HUDEP-2 (cell line): Measurements from ENCODE around the gene FANCC.
"Not testable (repeated sequence)": the region's sequence is repeated elsewhere in the genome, so short reads cannot be mapped to it uniquely, and the experiment has no call there.

Experiments
- DNase-seq, 76 experiments: peaks; one replicate each; lab custom pipeline; 2025; ENCODE audit not compliant: unreplicated experiment in 76 of 76; lab: John Stamatoyannopoulos, UW

Gene FANCC

DNA sequence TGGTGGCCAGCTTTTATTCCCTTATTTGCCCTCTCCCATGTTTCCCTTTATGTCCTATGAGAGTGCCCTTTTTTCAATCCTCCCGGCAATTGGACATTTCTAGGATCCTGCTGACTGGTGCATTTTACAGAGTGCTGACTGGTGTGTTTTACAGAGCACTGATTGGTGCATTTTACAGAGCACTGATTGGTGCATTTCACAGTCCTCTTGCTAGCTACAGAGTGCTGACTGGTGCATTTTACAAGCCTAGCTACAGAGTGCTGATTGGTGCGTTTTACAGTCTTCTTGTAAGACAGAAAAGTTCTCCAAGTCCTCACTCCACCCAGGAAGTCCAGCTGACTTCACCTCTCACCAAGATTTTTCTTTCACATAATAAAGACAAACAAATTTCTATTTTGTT lies 15.4 kb upstream of the FANCC start:
- DNase-seq, result no peak

DNA sequence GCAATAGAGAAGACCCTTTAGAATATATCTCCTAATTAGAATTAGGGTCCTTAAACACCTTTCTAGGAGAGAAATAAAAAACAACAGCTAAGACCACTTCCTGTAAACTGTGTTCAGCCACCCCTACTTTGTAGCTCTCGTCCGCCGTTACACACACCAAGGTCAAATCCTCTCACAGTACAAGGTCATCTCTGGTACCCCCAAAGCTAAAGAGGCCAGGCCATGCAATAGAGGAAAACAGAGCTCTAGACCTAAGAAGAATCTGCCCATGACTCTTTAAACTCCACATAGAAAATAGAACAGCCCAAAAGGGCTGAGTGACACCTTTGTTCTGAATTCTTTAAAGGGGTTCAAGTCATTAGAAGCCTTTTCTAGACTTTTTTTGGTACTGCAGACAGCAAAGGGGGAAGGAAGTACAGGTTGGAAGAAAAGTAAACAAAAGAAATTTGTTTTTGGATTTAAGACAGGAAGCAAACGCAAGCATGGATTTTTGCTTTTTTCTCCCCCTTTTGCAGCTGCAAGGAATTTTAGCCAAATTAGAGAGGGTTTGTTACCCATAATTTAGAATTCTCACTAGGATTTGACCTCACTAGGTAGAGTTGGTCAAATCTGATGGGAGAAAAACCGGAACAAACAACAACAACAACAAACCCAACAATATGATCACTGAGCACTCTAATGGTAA lies 13.4 kb upstream of the FANCC start:
- no peak for DNase-seq

DNA sequence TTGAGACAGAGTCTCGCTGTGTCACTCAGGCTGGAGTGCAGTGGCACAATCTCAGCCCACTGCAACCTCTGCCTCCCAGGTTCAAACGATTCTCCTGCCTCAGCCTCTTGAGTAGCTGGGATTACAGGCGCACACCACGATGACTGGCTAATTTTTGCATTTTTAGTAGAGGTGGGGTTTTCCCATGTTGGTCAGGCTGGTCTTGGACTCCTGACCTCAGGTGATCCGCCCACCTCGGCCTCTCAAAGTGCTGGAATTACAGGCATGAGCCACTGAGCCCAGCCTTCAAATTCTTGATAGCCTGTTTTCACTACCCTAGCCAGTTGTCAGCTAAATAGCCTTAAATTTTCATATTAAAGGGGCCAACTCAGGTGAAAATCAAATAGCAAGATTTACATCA lies 11.6 kb upstream of the FANCC start:
- not testable (repeated sequence) for DNase-seq

DNA sequence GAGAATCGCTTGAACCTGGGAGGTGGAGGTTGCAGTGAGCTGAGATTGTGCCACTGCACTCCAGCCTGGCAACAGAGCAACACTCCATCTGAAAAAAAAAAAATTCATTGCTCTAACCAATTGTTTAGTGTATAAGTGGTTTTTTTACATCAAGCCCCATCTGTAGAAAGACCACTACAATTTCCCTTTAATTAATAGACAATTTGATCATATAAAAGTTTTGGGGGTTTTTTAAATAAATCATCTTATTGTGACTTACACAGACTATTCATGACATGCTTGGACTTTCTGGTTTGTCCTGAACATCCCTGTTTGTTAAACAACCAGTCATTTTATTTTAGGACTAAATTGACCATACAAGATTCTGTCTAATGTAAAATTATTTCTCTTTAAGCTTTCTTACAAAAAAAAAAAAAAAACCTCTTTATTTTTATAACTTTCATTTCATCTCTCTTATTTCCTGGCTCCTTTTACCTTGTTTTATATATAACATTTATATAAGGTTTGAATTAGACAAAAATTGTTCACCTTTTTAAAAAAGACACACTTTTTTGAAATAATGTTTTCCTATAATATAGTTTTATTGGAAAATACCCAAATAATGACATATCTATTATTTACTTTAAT lies 9.8 kb upstream of the FANCC start:
- no peak for DNase-seq

DNA sequence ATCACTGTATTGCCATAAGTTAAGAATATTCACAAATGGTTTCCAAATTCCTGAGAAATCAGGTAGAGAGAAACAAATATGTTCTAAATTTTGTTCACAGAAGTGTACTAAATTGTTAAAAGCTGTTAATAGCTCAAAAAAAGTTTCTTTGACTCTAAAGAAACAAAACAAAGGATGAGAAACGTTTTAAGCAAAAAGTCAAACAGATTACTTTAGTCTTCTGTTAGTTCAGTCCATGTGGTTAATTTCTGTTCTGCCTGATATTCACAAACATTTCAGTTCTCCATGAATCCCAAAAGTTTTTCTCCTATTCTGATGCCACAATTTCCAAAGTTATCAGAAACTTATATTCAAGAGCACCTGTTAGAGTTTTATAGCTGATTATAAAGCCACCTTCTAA lies 7.7 kb upstream of the FANCC start:
- DNase-seq, result no peak

DNA sequence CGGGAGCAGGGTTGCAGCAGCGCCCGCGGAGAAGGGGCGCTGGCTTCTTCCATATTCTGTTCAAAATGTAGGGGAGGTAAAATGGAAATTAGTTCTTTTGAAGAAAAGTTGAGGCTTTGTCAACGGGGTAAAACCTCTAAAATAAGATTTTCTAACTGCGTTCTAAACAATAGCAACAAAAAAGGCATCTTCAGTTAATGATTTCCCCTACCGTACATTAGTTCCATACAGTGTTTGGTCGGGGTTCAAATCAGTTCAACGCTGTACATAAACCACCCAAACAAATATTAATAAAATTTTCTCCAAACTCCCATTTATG lies 343 bp upstream of the FANCC start:
- DNase-seq, result no peak

DNA sequence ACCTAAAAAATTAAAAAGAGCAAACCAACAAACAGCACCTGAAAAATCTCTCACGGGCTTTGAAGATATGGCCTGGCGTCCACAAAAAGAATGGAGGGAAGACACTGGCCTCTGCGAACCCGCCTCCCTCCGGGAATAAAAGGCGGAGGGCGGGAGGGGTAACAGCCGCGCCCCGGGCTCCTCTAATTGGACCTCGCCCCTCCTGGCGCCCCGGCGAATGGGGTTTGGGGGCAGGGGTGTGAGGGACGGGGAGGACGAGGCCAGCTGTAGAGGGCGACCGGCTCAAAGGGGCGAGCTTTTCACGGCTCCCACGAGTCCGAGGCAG lies 753 bp downstream of the FANCC start:
- peak in 61 of 76 experiments; percentile 5 to 81 (median 62) for DNase-seq

DNA sequence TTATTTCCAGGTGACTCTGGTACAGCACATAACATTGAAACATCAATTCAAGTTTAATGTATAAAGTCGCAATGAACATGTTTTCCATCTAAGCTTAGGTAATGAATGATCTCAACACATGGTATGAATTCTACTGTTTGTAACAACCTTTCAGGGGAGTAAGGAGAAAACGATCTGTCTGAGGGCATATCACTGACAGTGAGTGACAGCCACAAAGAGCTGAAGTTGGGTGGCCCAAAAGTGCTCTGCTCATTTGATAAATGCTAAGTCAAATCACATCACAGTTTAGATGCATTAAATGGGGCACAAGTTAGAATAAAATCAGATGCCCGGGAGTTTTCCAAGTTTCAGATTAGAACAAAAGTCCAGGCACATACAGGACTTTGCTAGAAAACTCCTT lies 1.2 kb downstream of the FANCC start:
- no peak for DNase-seq

DNA sequence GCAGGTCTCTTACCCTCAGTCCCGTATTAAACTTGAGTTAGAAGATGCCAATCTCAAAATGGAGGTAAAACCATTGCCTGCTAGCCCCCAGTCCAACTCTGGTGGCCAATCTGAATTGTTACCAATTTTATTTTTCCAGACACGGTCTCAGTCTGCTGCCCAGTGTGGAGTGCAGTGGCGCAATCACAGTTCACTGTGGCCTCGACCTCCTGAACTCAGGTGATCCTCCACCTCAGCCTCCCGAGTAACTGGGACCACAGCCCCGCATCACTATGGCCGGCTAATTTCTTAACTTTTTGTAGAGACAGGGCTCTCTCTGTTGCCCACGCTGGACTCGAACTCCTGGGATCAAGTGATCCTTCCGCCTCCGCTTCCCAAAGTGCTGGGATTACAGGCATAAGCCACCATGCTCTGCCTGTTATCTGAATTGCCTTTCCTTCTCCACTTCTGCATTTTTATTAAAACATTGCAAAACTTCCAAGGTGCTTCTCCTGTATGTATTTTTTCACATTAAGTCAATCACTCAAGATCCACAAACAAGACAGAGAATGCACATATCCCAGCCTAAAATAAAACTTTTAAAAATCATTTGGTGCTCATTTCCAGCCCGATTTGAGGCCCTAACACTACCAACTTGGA lies 2.3 kb downstream of the FANCC start:
- no peak for DNase-seq

DNA sequence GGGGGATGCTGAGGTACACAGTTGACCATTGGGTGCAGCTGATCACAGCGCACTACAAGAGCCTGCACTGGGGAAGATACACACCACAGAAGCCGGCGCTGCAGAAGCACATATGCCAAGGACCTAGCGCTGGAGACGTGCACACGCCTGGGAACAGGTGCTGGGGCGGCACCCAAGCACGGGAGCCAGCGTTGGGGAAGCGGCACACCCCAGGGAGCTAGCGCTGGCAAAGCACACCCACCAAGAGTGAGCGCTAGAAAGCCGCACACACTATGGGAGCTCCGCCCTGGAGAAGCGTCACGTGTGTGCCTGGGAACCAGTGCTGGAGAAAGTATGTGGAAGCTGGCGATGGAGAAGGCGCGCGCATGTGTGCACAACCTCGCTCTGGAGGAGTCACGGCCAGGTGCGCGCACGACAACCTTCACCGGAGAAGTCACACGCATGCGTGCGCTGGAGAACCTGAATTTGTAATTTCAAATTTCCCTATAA lies 4.5 kb downstream of the FANCC start:
- DNase-seq, result peak in 34 of 76 experiments; percentile 2 to 48 (median 18)

DNA sequence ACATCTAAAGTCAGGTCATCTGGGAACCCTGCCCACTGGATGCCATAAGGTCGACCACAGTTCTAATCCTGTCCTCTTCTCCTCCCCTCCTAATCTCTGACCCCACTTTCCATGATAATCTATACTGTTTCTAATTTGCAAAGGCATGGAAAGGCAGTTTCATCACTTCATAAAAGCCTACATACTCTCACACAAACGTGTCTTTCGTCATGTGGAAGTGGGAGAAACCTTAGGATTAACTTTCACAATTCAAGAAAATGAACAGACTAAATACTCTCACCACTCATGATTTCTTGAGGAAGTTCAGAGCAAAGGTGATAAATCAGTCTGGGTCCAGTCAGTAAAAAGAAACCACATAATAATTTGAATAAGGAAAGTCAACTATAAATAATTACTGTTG lies 5.5 kb downstream of the FANCC start:
- no peak for DNase-seq

DNA sequence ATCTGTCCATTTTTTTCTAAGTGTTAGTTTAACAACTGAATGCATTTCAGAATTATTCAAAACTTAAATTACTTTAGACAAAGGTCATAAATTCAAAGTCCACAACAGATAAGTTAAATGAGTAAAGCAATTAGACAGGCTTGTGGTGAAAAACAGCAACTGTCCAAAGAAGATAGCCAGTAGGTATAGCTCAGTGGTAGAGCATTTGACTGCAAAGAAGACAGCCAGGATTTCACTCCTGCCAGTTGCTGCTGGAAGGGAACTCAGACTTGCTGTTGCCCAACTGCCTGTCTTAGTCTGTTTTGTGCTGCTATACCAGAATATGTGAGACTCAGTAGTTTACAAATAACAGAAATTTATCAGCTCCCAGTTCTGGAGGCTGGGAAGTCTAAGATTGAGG lies 10.0 kb downstream of the FANCC start:
- peak in 3 of 76 experiments; percentile 2 to 15 (median 13) for DNase-seq

DNA sequence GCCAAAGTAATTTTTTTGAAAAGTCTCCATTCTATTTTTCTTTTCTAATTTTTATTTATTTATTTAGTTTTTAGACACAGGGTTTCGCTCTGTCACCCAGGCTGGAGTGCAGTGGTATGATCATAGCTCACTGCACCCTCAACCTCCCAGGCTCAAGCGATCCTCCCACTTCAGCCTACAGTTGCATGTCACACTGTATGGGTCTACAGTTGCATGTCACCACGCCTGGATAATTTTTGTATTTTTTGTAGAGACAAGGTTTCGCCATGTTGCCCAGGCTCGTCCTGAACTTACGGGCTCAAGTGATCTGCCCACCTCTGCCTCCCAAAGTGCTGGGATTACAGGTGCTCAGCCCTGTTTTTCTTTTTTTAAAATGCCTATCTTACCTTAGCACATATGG lies 10.7 kb downstream of the FANCC start:
- DNase-seq, result no peak

DNA sequence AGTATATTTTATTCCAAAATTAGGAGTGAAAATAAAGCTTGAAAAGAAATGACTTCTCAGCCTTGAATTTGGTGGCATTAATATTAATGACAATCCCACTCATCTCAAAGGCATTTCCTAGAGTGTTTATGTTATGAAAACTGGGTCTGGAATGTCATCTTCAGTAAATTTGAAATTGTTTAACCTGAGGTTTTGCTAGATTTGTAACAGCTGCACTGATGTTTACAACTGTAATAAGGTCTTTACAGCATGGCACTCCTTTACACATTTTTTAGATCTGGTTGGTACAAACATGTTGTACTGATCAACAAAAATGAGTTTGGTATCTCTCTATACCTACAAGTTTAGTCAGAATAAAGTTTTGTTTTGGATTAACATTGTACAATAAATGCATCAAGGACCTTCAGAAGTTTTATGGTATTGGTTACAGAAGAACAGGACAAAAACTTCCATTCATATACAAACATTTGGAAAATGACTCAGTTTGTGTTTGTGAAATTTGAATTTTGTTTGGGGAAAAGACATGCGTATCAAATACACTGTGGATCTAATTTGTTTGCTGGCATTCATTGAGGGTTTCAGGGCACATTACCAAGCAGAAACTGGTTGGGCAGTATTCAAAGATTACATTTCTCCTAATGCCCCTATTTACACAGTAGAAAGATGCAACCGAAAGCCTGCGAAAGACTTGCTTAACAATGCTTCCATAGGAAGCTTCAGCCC lies 11.6 kb downstream of the FANCC start:
- DNase-seq, result no peak

DNA sequence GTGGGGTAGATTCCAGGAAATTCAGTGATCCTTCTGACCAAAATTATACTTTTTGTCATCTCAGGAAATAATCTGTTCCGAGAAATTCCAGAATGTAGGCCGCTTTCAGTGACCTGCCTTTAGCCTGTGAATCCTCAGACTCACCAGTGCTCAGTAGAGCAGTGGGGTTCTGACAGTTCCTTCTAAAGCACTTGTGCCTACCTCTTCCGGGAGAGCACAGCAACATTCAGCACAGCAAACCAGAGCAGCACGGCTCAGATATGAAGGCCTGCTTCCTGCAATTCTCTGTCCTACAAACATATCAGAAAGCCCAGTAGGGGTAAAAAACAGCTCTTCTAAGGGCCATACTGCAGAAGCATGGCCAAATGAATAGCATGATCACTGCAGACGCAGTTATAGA lies 15.0 kb downstream of the FANCC start:
- DNase-seq, result no peak

DNA sequence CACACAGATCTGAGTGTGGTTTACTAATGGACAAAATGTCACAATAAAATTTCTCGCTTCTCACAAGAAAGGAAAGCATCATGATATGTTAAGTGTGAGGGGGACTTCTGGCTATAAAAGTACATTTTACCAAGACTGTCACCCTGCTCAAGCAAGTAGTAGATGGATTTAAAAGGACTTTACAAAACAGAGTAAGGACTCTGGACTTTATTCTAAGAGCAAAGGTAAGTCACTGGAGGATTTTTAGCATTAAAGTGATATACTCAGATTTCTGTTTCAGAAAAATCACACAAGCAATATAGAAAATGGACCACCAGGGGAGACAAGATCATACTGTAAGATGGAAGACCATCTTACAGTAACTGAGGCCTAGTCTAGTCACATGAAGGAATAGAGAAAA lies 19.7 kb downstream of the FANCC start:
- DNase-seq, result no peak

DNA sequence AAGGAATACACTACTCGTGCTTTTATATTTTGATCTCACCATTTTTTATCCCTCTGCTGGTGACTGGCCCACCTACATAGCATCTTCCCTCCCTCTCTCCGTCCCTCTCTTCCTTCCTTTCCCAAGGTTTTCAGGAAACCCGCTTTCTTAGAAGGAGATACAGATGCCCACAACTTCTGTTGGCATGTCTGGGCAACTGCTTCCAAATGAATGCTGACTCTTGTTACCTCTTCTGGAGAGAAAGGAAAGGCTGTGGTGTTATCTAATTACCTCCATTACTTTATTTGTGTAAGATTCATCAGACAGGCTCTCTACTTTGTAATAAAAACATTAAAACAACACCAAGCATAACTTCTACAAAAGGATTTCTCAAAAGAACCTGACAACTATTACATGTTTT lies 20.2 kb downstream of the FANCC start:
- no peak for DNase-seq

DNA sequence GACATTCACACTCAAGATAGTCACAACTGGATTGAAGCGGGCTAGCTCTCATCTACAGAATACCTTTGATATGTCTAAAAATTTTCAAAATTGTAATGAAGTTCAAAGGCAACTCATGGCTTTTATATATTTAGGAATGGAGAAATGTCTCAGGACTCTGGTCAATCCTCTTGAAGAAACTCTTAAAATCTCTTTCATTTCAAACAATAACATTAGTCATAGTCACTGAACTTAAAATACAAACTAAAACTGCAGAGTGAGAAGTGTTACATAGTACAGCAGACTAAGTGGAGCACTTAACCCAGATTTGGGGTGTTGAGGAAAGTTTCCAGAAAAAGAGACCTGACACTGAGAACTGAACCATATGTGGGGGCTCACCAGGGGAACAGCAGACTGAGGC lies 20.7 kb downstream of the FANCC start:
- no peak for DNase-seq

DNA sequence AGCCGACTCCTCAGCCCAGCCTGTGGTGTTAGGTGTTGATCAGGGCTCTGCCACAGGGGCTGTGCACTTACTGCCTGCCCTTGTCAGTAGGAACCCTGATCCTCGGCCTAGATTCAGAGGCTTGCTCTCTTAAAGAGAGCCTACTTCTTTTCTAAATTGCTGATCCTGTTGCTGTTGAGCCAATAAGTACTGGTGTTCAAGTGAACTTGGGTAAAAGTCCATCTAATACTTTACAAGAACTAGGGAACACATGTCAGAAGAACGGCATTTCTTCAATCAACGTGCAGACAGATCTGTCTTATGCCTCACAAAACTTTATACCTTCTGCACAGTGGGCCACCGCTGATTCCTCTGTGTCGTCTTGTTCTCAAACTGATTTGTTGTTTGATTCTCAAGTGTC lies 24.2 kb downstream of the FANCC start:
- DNase-seq, result not testable (repeated sequence)

DNA sequence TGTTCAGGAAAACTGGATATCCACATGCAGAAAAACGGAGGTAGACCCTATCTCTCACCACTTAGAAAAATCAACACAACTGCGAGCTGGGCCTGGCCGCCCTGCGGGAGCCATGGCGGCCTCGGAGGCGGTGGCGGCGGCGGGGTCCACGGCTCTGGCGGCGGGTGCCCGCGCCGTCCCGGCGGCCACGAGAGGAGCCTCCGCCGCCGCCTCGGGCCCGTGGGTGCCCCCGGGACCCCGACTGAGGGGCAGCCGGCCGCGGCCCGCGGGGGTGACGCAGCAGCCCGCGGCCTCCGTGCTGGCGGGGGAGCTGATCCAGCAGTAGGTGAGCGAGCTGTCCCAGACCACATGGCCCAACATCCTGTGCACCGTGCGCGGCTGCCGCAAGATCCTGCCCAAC lies 25.3 kb downstream of the FANCC start:
- no peak for DNase-seq

DNA sequence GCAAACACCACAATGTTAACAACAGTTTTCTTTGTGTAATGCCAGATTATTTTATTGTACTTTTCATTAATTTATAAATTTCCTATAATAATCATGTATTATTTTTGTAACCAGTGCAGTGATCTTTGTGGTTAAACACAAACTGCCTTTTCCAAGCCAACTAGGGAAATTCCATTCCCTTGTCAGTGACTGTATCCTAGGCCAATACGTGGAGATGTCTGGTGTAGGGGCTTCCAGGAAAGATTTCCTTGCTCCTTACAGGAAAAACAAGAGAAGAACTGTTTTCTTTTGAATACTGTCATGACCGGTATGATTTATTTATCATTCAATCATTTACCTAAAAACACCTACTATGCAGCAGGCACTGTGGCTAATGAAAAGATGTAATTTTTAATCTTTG lies 31.4 kb downstream of the FANCC start:
- no peak for DNase-seq

DNA sequence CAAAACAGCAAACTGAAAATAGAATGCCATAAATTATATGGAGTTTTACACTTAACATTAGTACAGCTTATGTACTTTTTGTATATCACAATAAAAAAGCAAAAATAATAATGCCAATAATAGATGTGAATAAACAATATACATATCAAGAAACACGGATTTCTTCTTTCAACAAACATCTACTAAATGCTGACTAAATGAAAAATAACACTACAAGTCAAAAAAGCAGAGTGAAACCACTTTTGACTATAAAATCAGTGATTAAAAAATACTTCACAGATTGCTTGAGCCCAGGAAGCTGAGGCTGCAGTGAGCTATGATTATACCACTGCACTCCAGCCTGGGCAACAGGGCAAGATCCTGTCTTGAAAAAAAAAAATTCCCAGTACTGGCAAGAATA lies 32.2 kb downstream of the FANCC start:
- DNase-seq, result no peak
